ENCODE measurements around the gene HNRNPH2.

The HNRNPH2 gene

GRCh38 chrX:101385026-101385684 lies 22.9 kb upstream of the HNRNPH2 start:
- no peak for TF ChIP-seq CTCF (IDR thresholded peaks at IDR 0.05; ENCODE audit: low read depth, low read length)
- Histone ChIP-seq H3K9me3 (ENCODE audit: severe bottlenecking) (no peaks in the 10 kb centered on the region), H3K27me3 (ENCODE audit: insufficient read depth, low read depth, severe bottlenecking) (peaks cover 14% of the 10 kb centered on the region), H3K36me3 (no peaks in the 10 kb centered on the region), H3K27ac (no peak overlapping the region), H3K4me3 (ENCODE audit: low read depth, low read length) (no peak overlapping the region)
- DNase-seq, result no peak

- Histone ChIP-seq H3K27ac (no peak within 1 kb of the TSS), H3K4me3 (ENCODE audit: low read depth, low read length) (no peak within 1 kb of the TSS), H3K36me3 (no peaks in the 10 kb centered on the region; the same call in 1 of the 2 replicates), H3K27me3 (ENCODE audit: insufficient read depth, low read depth, severe bottlenecking) (peaks cover 16% of the 10 kb centered on the region), H3K9me3 (ENCODE audit: severe bottlenecking) (peaks cover under 1% of the 10 kb centered on the region)
- no peak for DNase-seq
- no peak for TF ChIP-seq CTCF (IDR thresholded peaks at IDR 0.05; ENCODE audit: low read depth, low read length)
Observed at GRCh38 chrX:101385795-101386541, 22.1 kb upstream of the HNRNPH2 start, which contains the start of gene BTK. Gene BTK, minus strand, starts transcription at chrX:101386191. Its CDS starts 10,907 bp downstream, at chrX:101375284.

- no peak for TF ChIP-seq CTCF (IDR thresholded peaks at IDR 0.05; ENCODE audit: low read depth, low read length)
- Histone ChIP-seq H3K36me3 (peaks cover 2% of the 10 kb centered on the region), H3K27me3 (ENCODE audit: insufficient read depth, low read depth, severe bottlenecking) (peaks cover 15% of the 10 kb centered on the region), H3K4me3 (ENCODE audit: low read depth, low read length) (no peak overlapping the region), H3K27ac (no peak overlapping the region), H3K9me3 (ENCODE audit: severe bottlenecking) (peaks cover 3% of the 10 kb centered on the region)
- no peak for DNase-seq
Observed at GRCh38 chrX:101386542-101386885, 21.5 kb upstream of the HNRNPH2 start.

- peaks cover 15% of the 10 kb centered on the region for H3K36me3 ChIP-seq
- no peak overlapping the region for H3K27ac ChIP-seq
- peaks cover 12% of the 10 kb centered on the region for H3K27me3 ChIP-seq (ENCODE audit: insufficient read depth, low read depth, severe bottlenecking)
- no peak for TF ChIP-seq CTCF (IDR thresholded peaks at IDR 0.05; ENCODE audit: low read depth, low read length)
- H3K4me3 ChIP-seq (ENCODE audit: low read depth, low read length), result no peak overlapping the region
- no peak for DNase-seq
- H3K9me3 ChIP-seq (ENCODE audit: severe bottlenecking), result peaks cover 3% of the 10 kb centered on the region
Observed at GRCh38 chrX:101388604-101389003, 19.4 kb upstream of the HNRNPH2 start.

GRCh38 chrX:101390664-101391525 lies 17.1 kb upstream of the HNRNPH2 start, which contains the start of gene RPL36A:
Gene RPL36A, plus strand, starts transcription at chrX:101391011. Its CDS starts 33 bp downstream, at chrX:101391044.
- TF ChIP-seq CTCF (IDR thresholded peaks at IDR 0.05; ENCODE audit: low read depth, low read length), result peak; percentile 75
- H3K9me3 ChIP-seq (ENCODE audit: severe bottlenecking), result peaks cover 3% of the 10 kb centered on the region

More at GRCh38 chrX:101390664-101391525, 17.1 kb upstream of the HNRNPH2 start, which contains the start of gene RPL36A:
- peak; percentile 89 for DNase-seq
- peak within 1 kb of the TSS; percentile 75 for H3K27ac ChIP-seq
- peaks cover 26% of the 10 kb centered on the region for H3K36me3 ChIP-seq
- peaks cover 4% of the 10 kb centered on the region for H3K27me3 ChIP-seq (ENCODE audit: insufficient read depth, low read depth, severe bottlenecking)
- peak within 1 kb of the TSS; percentile 76 for H3K4me3 ChIP-seq (ENCODE audit: low read depth, low read length)

Data from WERI-Rb-1 (cell line).